Endothelial cell (in vitro differentiated cells): ENCODE data around the gene AGPAT2. TPM values are rescaled to one million over a fixed set of nuclear protein-coding genes. Genes with fewer than 3 reads are reported as not detected.
A peak's percentile ranks its signal among the peaks of the same experiment; 100 is the strongest.

ENCODE experiments used
- DNase-seq: peaks from one replicate; pipeline ENCODE4 v3.0.0; 2021; ENCODE audit warnings: low spot score
- H3K27ac Mint-ChIP-seq: one replicate; pipeline ENCODE4 v1.8.0; 2021; ENCODE audit warnings: mixed read lengths, inconsistent platforms; ENCODE audit not compliant: unreplicated experiment
- H3K27me3 Mint-ChIP-seq: one replicate; pipeline ENCODE4 v1.8.0; 2021; ENCODE audit warnings: mild to moderate bottlenecking, moderate library complexity, mixed read lengths, inconsistent platforms; ENCODE audit not compliant: unreplicated experiment
- H3K36me3 Mint-ChIP-seq: one replicate; pipeline ENCODE4 v1.8.0; 2021; ENCODE audit warnings: mild to moderate bottlenecking, low read depth, mixed read lengths, inconsistent platforms; ENCODE audit not compliant: unreplicated experiment
- H3K4me1 Mint-ChIP-seq: one replicate; pipeline ENCODE4 v1.8.0; 2021; ENCODE audit warnings: mild to moderate bottlenecking, mixed read lengths, inconsistent platforms; ENCODE audit not compliant: unreplicated experiment
- H3K4me3 Mint-ChIP-seq: one replicate; pipeline ENCODE4 v1.8.0; 2021; ENCODE audit warnings: mild to moderate bottlenecking, mixed read lengths, inconsistent platforms; ENCODE audit not compliant: unreplicated experiment
- H3K9me3 Mint-ChIP-seq: one replicate; pipeline ENCODE4 v1.8.0; 2021; ENCODE audit warnings: mixed read lengths, inconsistent platforms; ENCODE audit not compliant: unreplicated experiment
- total RNA-seq: library from RNA; stranded (reverse); fragmentation: NEBNext Ultra II Directional; extraction: Animal tissue kit (Norgen Biotek cat#: 25700); gene quantifications from one replicate; pipeline ENCODE4 v1.2.1, GENCODE V29; 2021; ENCODE audit not compliant: unreplicated experiment
- TF ChIP-seq, protein P1 (sequence below): fragments of 200-600 bp; sonication (generic); IDR thresholded peaks from one replicate; pipeline ENCODE4 v1.5.0; 2021; ENCODE audit warnings: antibody characterized with exemption; ENCODE audit not compliant: unreplicated experiment

AGPAT2 gene
- total RNA-seq, 1 donor from 2014 or later: 38.9 TPM

- no peak overlapping the region for H3K4me3 Mint-ChIP-seq
- peaks cover 19% of the 10 kb centered on the region for H3K27me3 Mint-ChIP-seq
- TF ChIP-seq, protein P1, sequence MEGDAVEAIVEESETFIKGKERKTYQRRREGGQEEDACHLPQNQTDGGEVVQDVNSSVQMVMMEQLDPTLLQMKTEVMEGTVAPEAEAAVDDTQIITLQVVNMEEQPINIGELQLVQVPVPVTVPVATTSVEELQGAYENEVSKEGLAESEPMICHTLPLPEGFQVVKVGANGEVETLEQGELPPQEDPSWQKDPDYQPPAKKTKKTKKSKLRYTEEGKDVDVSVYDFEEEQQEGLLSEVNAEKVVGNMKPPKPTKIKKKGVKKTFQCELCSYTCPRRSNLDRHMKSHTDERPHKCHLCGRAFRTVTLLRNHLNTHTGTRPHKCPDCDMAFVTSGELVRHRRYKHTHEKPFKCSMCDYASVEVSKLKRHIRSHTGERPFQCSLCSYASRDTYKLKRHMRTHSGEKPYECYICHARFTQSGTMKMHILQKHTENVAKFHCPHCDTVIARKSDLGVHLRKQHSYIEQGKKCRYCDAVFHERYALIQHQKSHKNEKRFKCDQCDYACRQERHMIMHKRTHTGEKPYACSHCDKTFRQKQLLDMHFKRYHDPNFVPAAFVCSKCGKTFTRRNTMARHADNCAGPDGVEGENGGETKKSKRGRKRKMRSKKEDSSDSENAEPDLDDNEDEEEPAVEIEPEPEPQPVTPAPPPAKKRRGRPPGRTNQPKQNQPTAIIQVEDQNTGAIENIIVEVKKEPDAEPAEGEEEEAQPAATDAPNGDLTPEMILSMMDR: no peak
- H3K9me3 Mint-ChIP-seq: no peaks in the 10 kb centered on the region
- DNase-seq: peak; percentile 61
- H3K36me3 Mint-ChIP-seq: peaks cover 6% of the 10 kb centered on the region
- peaks cover 40% of the 10 kb centered on the region for H3K4me1 Mint-ChIP-seq
- H3K27ac Mint-ChIP-seq: peak overlapping the region; percentile 84
Observed at GRCh38 chr9:136701668-136702053, 14.4 kb upstream of the AGPAT2 start.

DNA sequence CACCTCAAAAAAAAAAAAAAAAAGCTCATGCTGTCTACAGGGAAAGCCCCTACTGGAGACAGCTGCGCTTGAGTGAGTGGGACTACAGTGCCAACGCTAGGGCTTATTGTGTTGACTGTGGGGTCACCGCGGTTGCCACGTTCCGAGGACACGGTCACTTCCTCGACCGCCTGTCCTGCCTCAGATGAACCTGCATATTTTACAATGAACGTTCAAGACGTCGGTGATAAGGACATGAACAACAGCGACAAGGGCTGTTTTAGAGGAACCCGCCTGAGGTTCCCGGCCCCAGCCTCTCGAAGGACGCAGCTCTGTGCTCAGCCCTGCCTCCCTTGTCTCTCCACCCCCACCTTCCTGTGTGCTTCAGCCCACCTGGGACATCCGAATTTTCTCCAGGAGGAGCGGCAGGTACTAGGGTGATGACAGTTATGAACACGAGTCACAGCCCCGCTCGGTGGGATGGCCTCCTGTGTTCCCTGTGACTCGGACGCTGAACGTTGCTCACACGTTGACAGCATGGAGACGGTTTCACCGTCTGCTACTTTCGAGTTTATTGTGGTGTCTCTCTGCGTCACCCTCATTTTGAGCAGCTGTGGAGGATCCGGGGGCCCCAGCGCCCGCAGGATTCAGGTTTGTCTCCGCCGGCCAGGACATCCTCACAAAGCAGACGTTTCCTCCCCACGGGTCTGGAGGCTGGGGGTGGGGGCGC, 13.9 kb upstream of the AGPAT2 start:
- H3K27me3 Mint-ChIP-seq: peaks cover 19% of the 10 kb centered on the region
- DNase-seq: peak; percentile 11
- peaks cover 40% of the 10 kb centered on the region for H3K4me1 Mint-ChIP-seq
- TF ChIP-seq, protein P1: no peak
- peaks cover 6% of the 10 kb centered on the region for H3K36me3 Mint-ChIP-seq
- H3K4me3 Mint-ChIP-seq: no peak overlapping the region
- H3K27ac Mint-ChIP-seq: peak overlapping the region; percentile 84
- no peaks in the 10 kb centered on the region for H3K9me3 Mint-ChIP-seq

DNA sequence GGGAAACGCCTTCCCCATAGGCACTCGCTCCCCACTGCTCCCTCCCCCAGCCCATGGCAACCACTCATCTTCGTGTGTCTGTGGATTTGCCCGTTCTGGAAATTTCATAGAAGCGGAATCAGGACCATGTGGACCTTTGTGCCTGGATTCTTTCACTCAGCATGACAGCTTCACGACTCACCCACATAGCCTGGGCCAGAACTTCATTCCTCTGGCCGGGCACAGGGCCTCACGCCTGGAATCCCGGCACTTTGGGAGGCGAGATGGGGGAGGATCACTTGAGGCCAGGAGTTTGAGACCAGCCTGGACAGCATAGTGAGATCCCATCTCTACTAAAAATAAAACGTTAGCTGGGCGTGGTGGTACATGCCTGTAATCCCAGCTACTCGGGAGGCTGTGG, 13.0 kb upstream of the AGPAT2 start:
- peaks cover 13% of the 10 kb centered on the region for H3K27me3 Mint-ChIP-seq
- H3K9me3 Mint-ChIP-seq: no peaks in the 10 kb centered on the region
- H3K4me1 Mint-ChIP-seq: peaks cover 35% of the 10 kb centered on the region
- no peaks in the 10 kb centered on the region for H3K36me3 Mint-ChIP-seq
- TF ChIP-seq, protein P1: no peak
- DNase-seq: no peak
- H3K4me3 Mint-ChIP-seq: peak overlapping the region; percentile 76
- peak overlapping the region; percentile 72 for H3K27ac Mint-ChIP-seq

DNA sequence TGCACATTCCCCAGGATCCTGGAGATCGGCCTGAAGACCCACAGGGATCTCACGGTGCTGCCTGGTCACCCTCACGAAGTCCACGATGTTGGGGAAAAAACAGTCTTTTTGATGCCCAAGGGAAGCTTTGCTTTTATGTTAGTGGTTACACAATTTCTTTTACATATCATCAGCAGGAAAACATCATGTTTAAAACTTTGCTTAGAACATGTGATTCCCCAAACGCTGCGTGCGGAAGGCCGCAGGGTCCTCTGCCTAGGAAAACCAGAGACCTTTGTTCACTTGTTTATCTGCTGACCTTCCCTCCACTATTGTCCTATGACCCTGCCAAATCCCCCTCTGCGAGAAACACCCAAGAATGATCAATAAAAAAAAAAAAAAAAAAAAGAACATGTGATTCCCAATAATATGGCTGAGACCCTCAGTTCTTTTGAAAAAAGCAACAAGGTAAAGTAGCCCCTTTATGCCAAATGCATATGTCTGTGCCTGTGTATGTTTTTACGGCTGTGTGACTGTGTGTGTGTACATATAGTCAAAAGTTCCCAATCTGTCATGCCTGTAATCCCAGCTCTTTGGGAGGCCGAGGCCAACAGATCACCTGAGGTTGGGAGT, 11.5 kb upstream of the AGPAT2 start:
- Mint-ChIP-seq H3K9me3 (no peaks in the 10 kb centered on the region), H3K36me3 (no peaks in the 10 kb centered on the region), H3K27me3 (peaks cover 8% of the 10 kb centered on the region), H3K4me3 (peak overlapping the region; percentile 16), H3K4me1 (peaks cover 34% of the 10 kb centered on the region), H3K27ac (peak overlapping the region; percentile 22)
- TF ChIP-seq, protein P1: no peak
- DNase-seq: no peak
